DOHH2 (cell line): ENCODE data around the gene CTDP1.

Experiments
- EZH2phosphoT487 ChIP-seq: fragments of 200-600 bp; sonication (generic); IDR thresholded peaks from 2 replicates; pipeline ENCODE4 v1.6.1; 2017; ENCODE audit warnings: borderline replicate concordance, mild to moderate bottlenecking, antibody characterized with exemption, low read length, moderate library complexity, mixed read lengths
- TF ChIP-seq, protein P1 (sequence below): fragments of 200-600 bp; sonication (generic); IDR thresholded peaks from one replicate; pipeline ENCODE4 v1.5.1; 2014; ENCODE audit warnings: antibody characterized with exemption, mild to moderate bottlenecking, low read depth, low read length; ENCODE audit not compliant: poor library complexity, severe bottlenecking

DNA sequence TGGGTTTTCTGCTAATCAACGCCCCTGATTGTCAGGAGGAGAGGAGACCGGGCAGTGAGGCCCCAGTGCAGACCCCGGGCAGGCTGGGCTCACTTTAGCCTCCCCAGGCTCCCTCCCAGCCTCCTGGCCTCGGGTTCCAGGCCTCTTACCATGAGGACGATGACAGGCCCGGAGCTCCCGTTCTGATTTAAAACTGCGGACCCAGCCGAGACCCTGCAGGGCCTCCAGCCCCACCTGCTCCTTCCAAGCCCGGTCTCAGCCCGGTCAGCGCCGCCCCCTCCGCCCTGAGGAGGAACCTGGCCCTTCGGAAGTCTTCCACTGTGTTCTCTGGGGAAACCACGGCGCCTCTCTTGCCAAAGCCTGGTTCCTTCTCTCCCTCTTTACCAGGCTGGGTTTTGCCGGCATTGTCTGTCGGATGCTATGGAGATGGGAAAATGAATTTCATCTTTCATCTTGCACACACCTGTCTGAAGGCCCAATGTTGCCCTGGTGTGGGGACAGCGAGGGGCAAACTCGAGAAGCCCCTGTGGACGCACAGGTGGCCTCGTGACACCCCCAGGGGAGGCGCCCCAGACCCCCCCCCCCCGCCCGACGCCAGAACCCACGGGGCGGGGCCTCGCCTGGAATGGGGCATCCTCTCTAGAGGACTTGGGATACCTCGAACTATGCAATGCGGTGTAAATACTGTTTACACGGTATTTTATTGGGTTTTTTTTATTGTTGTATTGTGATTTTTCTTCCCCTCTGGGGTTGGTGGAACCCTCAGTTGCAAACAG, 37.7 kb upstream of the CTDP1 start:
- TF ChIP-seq, protein P1, sequence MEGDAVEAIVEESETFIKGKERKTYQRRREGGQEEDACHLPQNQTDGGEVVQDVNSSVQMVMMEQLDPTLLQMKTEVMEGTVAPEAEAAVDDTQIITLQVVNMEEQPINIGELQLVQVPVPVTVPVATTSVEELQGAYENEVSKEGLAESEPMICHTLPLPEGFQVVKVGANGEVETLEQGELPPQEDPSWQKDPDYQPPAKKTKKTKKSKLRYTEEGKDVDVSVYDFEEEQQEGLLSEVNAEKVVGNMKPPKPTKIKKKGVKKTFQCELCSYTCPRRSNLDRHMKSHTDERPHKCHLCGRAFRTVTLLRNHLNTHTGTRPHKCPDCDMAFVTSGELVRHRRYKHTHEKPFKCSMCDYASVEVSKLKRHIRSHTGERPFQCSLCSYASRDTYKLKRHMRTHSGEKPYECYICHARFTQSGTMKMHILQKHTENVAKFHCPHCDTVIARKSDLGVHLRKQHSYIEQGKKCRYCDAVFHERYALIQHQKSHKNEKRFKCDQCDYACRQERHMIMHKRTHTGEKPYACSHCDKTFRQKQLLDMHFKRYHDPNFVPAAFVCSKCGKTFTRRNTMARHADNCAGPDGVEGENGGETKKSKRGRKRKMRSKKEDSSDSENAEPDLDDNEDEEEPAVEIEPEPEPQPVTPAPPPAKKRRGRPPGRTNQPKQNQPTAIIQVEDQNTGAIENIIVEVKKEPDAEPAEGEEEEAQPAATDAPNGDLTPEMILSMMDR: no peak
- TF ChIP-seq EZH2phosphoT487: no peak
